NB4 (cell line): ENCODE measurements around the gene INKA1.

Experiments
- MYC ChIP-seq: IDR thresholded peaks from 2 replicates; pipeline ENCODE4 v1.6.1; 2011; ENCODE audit warnings: low read depth, low read length
- TF ChIP-seq, protein P1 (sequence below): IDR thresholded peaks from one replicate; pipeline ENCODE4 v1.5.1; 2012; ENCODE audit warnings: low read depth, low read length
- TF ChIP-seq, protein P2 (sequence below): IDR thresholded peaks from 2 replicates; pipeline ENCODE4 v1.6.1; 2011; ENCODE audit warnings: low read depth, low read length

DNA sequence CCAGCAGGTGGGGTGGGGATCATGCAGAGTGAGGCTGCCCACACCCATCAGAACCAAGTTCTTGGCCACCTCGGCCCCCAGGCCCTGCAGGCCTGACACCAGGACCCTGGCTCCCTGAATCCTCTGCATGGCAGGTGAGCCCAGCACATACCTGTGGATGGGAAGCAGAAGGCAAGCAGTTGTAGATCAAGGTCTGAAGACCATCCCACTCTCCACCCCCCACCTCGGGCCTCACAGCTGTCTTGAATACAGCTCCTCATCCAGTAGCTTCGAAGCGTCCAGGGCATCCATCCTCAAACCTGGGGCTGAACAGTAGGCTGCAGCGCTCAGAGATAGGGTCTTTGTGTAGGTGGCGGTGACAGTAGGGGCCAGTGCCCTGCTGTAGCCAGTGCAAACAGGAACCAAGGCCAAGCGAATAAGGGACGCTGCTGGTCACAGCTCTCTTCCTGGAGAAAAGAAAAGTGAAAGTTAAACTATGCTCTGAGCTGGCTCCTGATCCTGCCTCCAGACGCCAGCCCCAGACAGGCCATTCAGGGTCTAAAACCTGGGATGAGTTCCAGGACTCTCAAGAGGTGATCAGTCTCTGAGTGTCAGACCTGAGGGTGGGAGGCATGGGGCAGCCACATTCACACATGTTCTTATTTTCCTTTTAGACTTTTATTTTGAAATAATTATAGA is 10.6 kb downstream of the INKA1 start, which contains the start of gene UBA7:
- TF ChIP-seq, protein P1, sequence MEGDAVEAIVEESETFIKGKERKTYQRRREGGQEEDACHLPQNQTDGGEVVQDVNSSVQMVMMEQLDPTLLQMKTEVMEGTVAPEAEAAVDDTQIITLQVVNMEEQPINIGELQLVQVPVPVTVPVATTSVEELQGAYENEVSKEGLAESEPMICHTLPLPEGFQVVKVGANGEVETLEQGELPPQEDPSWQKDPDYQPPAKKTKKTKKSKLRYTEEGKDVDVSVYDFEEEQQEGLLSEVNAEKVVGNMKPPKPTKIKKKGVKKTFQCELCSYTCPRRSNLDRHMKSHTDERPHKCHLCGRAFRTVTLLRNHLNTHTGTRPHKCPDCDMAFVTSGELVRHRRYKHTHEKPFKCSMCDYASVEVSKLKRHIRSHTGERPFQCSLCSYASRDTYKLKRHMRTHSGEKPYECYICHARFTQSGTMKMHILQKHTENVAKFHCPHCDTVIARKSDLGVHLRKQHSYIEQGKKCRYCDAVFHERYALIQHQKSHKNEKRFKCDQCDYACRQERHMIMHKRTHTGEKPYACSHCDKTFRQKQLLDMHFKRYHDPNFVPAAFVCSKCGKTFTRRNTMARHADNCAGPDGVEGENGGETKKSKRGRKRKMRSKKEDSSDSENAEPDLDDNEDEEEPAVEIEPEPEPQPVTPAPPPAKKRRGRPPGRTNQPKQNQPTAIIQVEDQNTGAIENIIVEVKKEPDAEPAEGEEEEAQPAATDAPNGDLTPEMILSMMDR, result no peak
- TF ChIP-seq MYC, result no peak
- TF ChIP-seq, protein P2, sequence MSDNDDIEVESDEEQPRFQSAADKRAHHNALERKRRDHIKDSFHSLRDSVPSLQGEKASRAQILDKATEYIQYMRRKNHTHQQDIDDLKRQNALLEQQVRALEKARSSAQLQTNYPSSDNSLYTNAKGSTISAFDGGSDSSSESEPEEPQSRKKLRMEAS, result no peak
